Measurements from ENCODE around the gene CYBB.

DNA sequence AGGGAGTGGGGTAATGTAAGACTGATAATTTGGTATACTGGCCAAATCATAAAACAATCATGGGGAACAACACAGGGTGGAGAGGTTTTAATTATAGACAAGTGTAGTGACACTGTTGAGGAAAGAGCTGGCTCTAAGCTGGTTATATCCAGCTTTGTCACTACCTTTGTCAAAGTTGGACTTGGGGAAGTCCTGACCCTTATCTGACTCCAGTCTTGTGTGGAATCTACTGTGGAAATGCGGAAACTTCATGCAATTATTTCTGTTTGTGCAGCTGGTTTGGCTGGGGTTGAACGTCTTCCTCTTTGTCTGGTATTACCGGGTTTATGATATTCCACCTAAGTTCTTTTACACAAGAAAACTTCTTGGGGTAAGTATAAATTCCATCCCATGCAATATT lies 2.0 kb downstream of the CYBB start:
- TF ChIP-seq CTCF (IDR thresholded peaks at IDR 0.05) (no peak), POLR2A (IDR thresholded peaks at IDR 0.05) (no peak)
